HEK293 (cell line): ENCODE results near the gene MAP3K14.
A peak's percentile ranks its signal among the peaks of the same experiment; 100 is the strongest.

Source experiments
- CTCF ChIA-PET: fragments of 350-600 bp; formaldehyde crosslinking; extraction: SDS; loops from one replicate; lab custom pipeline; 2021; ENCODE audit warnings: antibody characterized with exemption; lab: Yijun Ruan, JAX
- POLR2A ChIA-PET: fragments of 300-600 bp; formaldehyde crosslinking; extraction: SDS; loops from one replicate; lab custom pipeline; 2020; ENCODE audit warnings: antibody characterized with exemption, inconsistent platforms; lab: Yijun Ruan, JAX
- H3K27ac ChIP-seq: fragments of 200-500 bp; sonication (Bioruptor generic); 2 replicates; pipeline ENCODE4 v1.5.1; 2014; ENCODE audit warnings: low read depth, low read length, control low read depth, inconsistent platforms; ENCODE audit errors: extremely low read depth
- H3K36me3 ChIP-seq, 2 experiments: fragments of 200-500 bp in 1 of 2; sonication (Bioruptor generic) in 1 of 2; 1 replicate in 1 of 2; 2 replicates in 1 of 2; pipeline ENCODE4 v1.5.1; 2014 to 2017; ENCODE audit warnings: inconsistent platforms in 2 of 2, low read length in 2 of 2; ENCODE audit not compliant: control insufficient read depth in 2 of 2, insufficient read depth in 1 of 2
- H3K4me1 ChIP-seq: fragments of 200-500 bp; sonication (Bioruptor generic); 2 replicates; pipeline ENCODE4 v1.5.1; 2014; ENCODE audit warnings: mild to moderate bottlenecking, low read length, inconsistent platforms; ENCODE audit not compliant: control insufficient read depth, insufficient read depth
- H3K4me3 ChIP-seq: 2 replicates; pipeline ENCODE4 v1.5.1; 2011; ENCODE audit warnings: low read depth, mild to moderate bottlenecking, control low read depth, low read length, moderate library complexity
- H3K9me3 ChIP-seq: fragments of 200-500 bp; sonication (Bioruptor generic); 2 replicates; pipeline ENCODE4 v1.5.1; 2014; ENCODE audit warnings: low read depth, low read length, inconsistent platforms; ENCODE audit not compliant: control insufficient read depth, insufficient read depth
- GLIS1 ChIP-seq: fragments of 450-650 bp; formaldehyde crosslinking; IDR thresholded peaks from 2 replicates; pipeline ENCODE4 v1.5.1; 2016; ENCODE audit warnings: missing biosample characterization, missing genetic modification characterization
- PRDM1 ChIP-seq: fragments of 450-650 bp; formaldehyde crosslinking; IDR thresholded peaks from 2 replicates; pipeline ENCODE4; 2016; ENCODE audit warnings: missing biosample characterization, missing genetic modification characterization
- TCF7L2 ChIP-seq: IDR thresholded peaks from 2 replicates; pipeline ENCODE4 v1.6.1; 2011; ENCODE audit warnings: low read depth, mild to moderate bottlenecking, inconsistent platforms, low read length, moderate library complexity, borderline replicate concordance
- ZBTB17 ChIP-seq: fragments of 450-650 bp; formaldehyde crosslinking; IDR thresholded peaks from 2 replicates; pipeline ENCODE4 v1.5.1; 2016; ENCODE audit warnings: missing biosample characterization, missing genetic modification characterization
- ZBTB20 ChIP-seq: fragments of 450-650 bp; formaldehyde crosslinking; IDR thresholded peaks from 2 replicates; pipeline ENCODE4 v1.5.1; 2016; ENCODE audit warnings: missing biosample characterization, missing genetic modification characterization
- ZBTB21 ChIP-seq: fragments of 450-650 bp; formaldehyde crosslinking; IDR thresholded peaks from 2 replicates; pipeline ENCODE4 v1.5.1; 2017; ENCODE audit warnings: missing biosample characterization, missing genetic modification characterization
- ZBTB48 ChIP-seq: fragments of 450-650 bp; formaldehyde crosslinking; IDR thresholded peaks from 2 replicates; pipeline ENCODE4 v1.5.1; 2016; ENCODE audit warnings: missing biosample characterization, missing genetic modification characterization
- ZBTB8A ChIP-seq: fragments of 450-650 bp; formaldehyde crosslinking; IDR thresholded peaks from 2 replicates; pipeline ENCODE4 v1.5.1; 2016; ENCODE audit warnings: missing biosample characterization, missing genetic modification characterization
- ZNF114 ChIP-seq: fragments of 450-650 bp; formaldehyde crosslinking; IDR thresholded peaks from 2 replicates; pipeline ENCODE4 v1.5.0; 2017; ENCODE audit warnings: missing biosample characterization, missing genetic modification characterization
- ZNF132 ChIP-seq: fragments of 450-650 bp; formaldehyde crosslinking; IDR thresholded peaks from 2 replicates; pipeline ENCODE4 v1.5.1; 2017; ENCODE audit warnings: missing biosample characterization, missing genetic modification characterization, borderline replicate concordance
- ZNF133 ChIP-seq: fragments of 450-650 bp; formaldehyde crosslinking; IDR thresholded peaks from 2 replicates; pipeline ENCODE4 v1.5.1; 2016; ENCODE audit warnings: missing biosample characterization, missing genetic modification characterization
- ZNF155 ChIP-seq: fragments of 450-650 bp; formaldehyde crosslinking; IDR thresholded peaks from 2 replicates; pipeline ENCODE4 v1.5.1; 2016; ENCODE audit warnings: missing biosample characterization, missing genetic modification characterization
- ZNF169 ChIP-seq: fragments of 450-650 bp; formaldehyde crosslinking; IDR thresholded peaks from 2 replicates; pipeline ENCODE4 v1.5.1; 2016; ENCODE audit warnings: missing biosample characterization, missing genetic modification characterization
- ZNF19 ChIP-seq: fragments of 450-650 bp; formaldehyde crosslinking; IDR thresholded peaks from 2 replicates; pipeline ENCODE4; 2016; ENCODE audit warnings: missing biosample characterization, missing genetic modification characterization, low read depth
- ZNF2 ChIP-seq: fragments of 450-650 bp; formaldehyde crosslinking; IDR thresholded peaks from 2 replicates; pipeline ENCODE4 v1.5.1; 2016; ENCODE audit warnings: missing biosample characterization, missing genetic modification characterization
- ZNF24 ChIP-seq: fragments of 450-650 bp; formaldehyde crosslinking; IDR thresholded peaks from 2 replicates; pipeline ENCODE4 v1.5.1; 2016; ENCODE audit warnings: missing biosample characterization, missing genetic modification characterization
- ZNF341 ChIP-seq: fragments of 450-650 bp; formaldehyde crosslinking; IDR thresholded peaks from 2 replicates; pipeline ENCODE4; 2016; ENCODE audit warnings: low read depth, missing biosample characterization, missing genetic modification characterization
- ZNF416 ChIP-seq: fragments of 450-650 bp; formaldehyde crosslinking; IDR thresholded peaks from 2 replicates; pipeline ENCODE4 v1.5.1; 2016; ENCODE audit warnings: missing biosample characterization, missing genetic modification characterization
- ZNF514 ChIP-seq: fragments of 450-650 bp; formaldehyde crosslinking; IDR thresholded peaks from 2 replicates; pipeline ENCODE4 v1.5.1; 2016; ENCODE audit warnings: missing biosample characterization, missing genetic modification characterization
- ZNF596 ChIP-seq: fragments of 450-650 bp; IDR thresholded peaks from 2 replicates; pipeline ENCODE4 v1.5.0; 2018; ENCODE audit warnings: missing biosample characterization, mild to moderate bottlenecking, missing genetic modification characterization, moderate library complexity
- ZNF621 ChIP-seq: fragments of 450-650 bp; formaldehyde crosslinking; IDR thresholded peaks from 2 replicates; pipeline ENCODE4 v1.5.1; 2017; ENCODE audit warnings: missing biosample characterization, missing genetic modification characterization
- ZNF660 ChIP-seq: fragments of 450-650 bp; IDR thresholded peaks from 2 replicates; pipeline ENCODE4 v1.5.1; 2018; ENCODE audit warnings: missing biosample characterization, mild to moderate bottlenecking, missing genetic modification characterization
- ZNF701 ChIP-seq: fragments of 450-650 bp; formaldehyde crosslinking; IDR thresholded peaks from 2 replicates; pipeline ENCODE4 v1.5.1; 2016; ENCODE audit warnings: missing biosample characterization, missing genetic modification characterization
- ZNF785 ChIP-seq: fragments of 450-650 bp; formaldehyde crosslinking; IDR thresholded peaks from 2 replicates; pipeline ENCODE4 v1.5.1; 2016; ENCODE audit warnings: missing biosample characterization, missing genetic modification characterization
- ZSCAN16 ChIP-seq: fragments of 450-650 bp; formaldehyde crosslinking; IDR thresholded peaks from 2 replicates; pipeline ENCODE4 v1.5.1; 2016; ENCODE audit warnings: missing biosample characterization, missing genetic modification characterization
- ZXDB ChIP-seq: fragments of 450-650 bp; formaldehyde crosslinking; IDR thresholded peaks from 2 replicates; pipeline ENCODE4 v1.5.1; 2016; ENCODE audit warnings: missing biosample characterization, missing genetic modification characterization
- TF ChIP-seq, protein P1 (sequence below): fragments of 450-650 bp; formaldehyde crosslinking; IDR thresholded peaks from 2 replicates; pipeline ENCODE4 v1.5.1; 2016; ENCODE audit warnings: missing biosample characterization, missing genetic modification characterization
- TF ChIP-seq, protein P2 (sequence below): fragments of 450-650 bp; formaldehyde crosslinking; IDR thresholded peaks from 2 replicates; pipeline ENCODE4 v1.5.1; 2016; ENCODE audit warnings: missing biosample characterization, missing genetic modification characterization
- TF ChIP-seq, protein P3 (sequence below): fragments of 450-650 bp; formaldehyde crosslinking; IDR thresholded peaks from 2 replicates; pipeline ENCODE4 v1.5.1; 2016; ENCODE audit warnings: missing biosample characterization, missing genetic modification characterization
- TF ChIP-seq, protein P4 (sequence below): fragments of 450-650 bp; formaldehyde crosslinking; IDR thresholded peaks from 2 replicates; pipeline ENCODE4 v1.5.1; 2016; ENCODE audit warnings: missing biosample characterization, missing genetic modification characterization

Gene MAP3K14

DNA sequence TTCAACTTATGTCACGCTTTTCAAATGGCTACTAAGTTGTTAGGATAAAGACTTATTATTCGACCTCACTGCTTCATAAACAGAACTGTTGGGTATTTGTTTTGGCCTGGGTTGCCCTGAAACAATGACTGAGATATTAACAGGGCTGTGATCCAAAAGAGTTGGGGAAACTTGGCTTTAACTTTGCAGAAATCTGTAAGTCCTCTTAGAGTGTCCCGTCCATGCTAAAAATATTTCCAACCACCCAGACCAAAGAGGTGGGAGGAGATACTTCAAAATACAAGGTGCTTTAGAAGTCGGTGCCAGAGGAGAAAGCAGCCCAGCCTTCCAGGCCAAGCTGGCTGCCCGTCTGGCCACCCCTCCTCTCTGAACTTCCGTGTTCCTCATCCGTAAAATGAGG lies 38.8 kb downstream of the MAP3K14 start:
- ChIA-PET CTCF (interaction anchor here (0.6 to 12.0 kb wide), 35 partner anchors 9 to 593 kb away, joined by 3 to 357 read pairs (median 7); partner anchors contain the start of genes ACBD4, FMNL1 and MAP3K14), POLR2A (interaction anchor here (0.6 to 2.7 kb wide), 12 partner anchors 8 to 154 kb away, joined by 3 to 17 read pairs (median 4); partner anchors contain the start of genes HEXIM2 and MAP3K14)
- H3K4me3 ChIP-seq, result no peak overlapping the region
- TF ChIP-seq ZNF155, result no peak
- no peak for TF ChIP-seq ZNF785 (tag by site-specific recombination)
- no peak for TF ChIP-seq ZBTB20 (tag by site-specific recombination)
- TF ChIP-seq ZNF133 (tag by site-specific recombination), result no peak
- TF ChIP-seq, protein P1, sequence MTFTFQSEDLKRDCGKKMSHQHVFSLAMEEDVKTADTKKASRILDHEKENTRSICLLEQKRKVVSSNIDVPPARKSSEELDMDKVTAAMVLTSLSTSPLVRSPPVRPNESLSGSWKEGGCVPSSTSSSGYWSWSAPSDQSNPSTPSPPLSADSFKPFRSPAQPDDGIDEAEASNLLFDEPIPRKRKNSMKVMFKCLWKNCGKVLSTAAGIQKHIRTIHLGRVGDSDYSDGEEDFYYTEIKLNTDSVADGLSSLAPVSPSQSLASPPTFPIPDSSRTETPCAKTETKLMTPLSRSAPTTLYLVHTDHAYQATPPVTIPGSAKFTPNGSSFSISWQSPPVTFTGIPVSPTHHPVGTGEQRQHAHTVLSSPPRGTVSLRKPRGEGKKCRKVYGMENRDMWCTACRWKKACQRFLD (tag by site-specific recombination), result no peak
- TF ChIP-seq, protein P2, sequence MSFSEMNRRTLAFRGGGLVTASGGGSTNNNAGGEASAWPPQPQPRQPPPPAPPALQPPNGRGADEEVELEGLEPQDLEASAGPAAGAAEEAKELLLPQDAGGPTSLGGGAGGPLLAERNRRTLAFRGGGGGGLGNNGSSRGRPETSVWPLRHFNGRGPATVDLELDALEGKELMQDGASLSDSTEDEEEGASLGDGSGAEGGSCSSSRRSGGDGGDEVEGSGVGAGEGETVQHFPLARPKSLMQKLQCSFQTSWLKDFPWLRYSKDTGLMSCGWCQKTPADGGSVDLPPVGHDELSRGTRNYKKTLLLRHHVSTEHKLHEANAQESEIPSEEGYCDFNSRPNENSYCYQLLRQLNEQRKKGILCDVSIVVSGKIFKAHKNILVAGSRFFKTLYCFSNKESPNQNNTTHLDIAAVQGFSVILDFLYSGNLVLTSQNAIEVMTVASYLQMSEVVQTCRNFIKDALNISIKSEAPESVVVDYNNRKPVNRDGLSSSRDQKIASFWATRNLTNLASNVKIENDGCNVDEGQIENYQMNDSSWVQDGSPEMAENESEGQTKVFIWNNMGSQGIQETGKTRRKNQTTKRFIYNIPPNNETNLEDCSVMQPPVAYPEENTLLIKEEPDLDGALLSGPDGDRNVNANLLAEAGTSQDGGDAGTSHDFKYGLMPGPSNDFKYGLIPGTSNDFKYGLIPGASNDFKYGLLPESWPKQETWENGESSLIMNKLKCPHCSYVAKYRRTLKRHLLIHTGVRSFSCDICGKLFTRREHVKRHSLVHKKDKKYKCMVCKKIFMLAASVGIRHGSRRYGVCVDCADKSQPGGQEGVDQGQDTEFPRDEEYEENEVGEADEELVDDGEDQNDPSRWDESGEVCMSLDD (tag by site-specific recombination), result no peak
- H3K36me3 ChIP-seq, result peaks cover 9 to 28% of the 10 kb centered on the region in 2 experiments; a peak in 2 of 3 replicates
- no peaks in the 10 kb centered on the region for H3K9me3 ChIP-seq
- no peak overlapping the region for H3K27ac ChIP-seq
- peaks cover 5% of the 10 kb centered on the region for H3K4me1 ChIP-seq

DNA sequence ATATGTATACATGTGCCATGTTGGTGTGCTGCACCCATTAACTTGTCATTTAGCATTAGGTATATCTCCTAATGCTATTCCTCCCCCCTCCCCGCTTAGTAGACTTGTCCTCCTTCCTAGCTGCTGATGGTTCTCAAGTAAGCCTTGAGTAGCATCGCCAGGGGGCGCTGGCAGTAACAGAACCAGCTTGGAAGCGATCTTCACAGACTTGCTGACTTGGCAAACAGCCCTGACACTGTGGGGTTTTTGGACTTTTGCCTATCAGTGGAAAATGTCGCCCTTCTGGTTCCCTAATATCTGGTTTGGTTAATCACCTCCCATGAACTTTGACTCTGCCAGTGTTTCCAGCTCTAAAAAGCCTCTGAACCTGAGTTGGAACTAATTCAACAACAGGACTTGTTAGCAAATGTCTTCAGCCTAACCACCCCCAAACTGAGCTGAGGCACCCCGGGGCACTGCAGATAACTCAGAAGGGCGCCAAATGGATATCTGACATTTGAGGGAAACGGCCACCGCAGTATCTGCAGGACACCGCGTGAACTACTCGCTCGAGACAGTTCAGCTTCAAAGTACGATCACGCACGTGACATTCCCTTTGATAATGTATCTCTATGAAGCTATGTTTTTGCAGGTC lies 39.5 kb downstream of the MAP3K14 start:
- H3K4me1 ChIP-seq, result peaks cover 5% of the 10 kb centered on the region
- CTCF ChIA-PET, result interaction anchor here (0.5 to 12.0 kb wide), 46 partner anchors 8 to 571 kb away, joined by 3 to 357 read pairs (median 6); partner anchors contain the start of genes ACBD4, FMNL1, HEXIM2 and MAP3K14
- H3K9me3 ChIP-seq, result no peaks in the 10 kb centered on the region
- H3K4me3 ChIP-seq, result no peak overlapping the region
- H3K27ac ChIP-seq, result no peak overlapping the region
- POLR2A ChIA-PET, result interaction anchor here (0.7 to 2.7 kb wide), 15 partner anchors 9 to 148 kb away, joined by 3 to 17 read pairs (median 4); partner anchors contain the start of genes HEXIM1, HEXIM2 and MAP3K14
- H3K36me3 ChIP-seq, result peaks cover 7 to 24% of the 10 kb centered on the region in 2 experiments; a peak in 2 of 3 replicates
- no peak for TF ChIP-seq ZNF596 (tag by site-specific recombination)
- TF ChIP-seq TCF7L2, result no peak
- peak; percentile 56 for TF ChIP-seq GLIS1 (tag by site-specific recombination)
- no peak for TF ChIP-seq ZSCAN16 (tag by site-specific recombination)
- no peak for TF ChIP-seq ZNF514 (tag by site-specific recombination)
- TF ChIP-seq, protein P3, sequence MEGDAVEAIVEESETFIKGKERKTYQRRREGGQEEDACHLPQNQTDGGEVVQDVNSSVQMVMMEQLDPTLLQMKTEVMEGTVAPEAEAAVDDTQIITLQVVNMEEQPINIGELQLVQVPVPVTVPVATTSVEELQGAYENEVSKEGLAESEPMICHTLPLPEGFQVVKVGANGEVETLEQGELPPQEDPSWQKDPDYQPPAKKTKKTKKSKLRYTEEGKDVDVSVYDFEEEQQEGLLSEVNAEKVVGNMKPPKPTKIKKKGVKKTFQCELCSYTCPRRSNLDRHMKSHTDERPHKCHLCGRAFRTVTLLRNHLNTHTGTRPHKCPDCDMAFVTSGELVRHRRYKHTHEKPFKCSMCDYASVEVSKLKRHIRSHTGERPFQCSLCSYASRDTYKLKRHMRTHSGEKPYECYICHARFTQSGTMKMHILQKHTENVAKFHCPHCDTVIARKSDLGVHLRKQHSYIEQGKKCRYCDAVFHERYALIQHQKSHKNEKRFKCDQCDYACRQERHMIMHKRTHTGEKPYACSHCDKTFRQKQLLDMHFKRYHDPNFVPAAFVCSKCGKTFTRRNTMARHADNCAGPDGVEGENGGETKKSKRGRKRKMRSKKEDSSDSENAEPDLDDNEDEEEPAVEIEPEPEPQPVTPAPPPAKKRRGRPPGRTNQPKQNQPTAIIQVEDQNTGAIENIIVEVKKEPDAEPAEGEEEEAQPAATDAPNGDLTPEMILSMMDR (tag by site-specific recombination), result peak; percentile 55
- peak; percentile 80 for TF ChIP-seq ZNF2 (tag by site-specific recombination)
- TF ChIP-seq ZNF169 (tag by site-specific recombination), result no peak
- TF ChIP-seq ZNF621 (tag by site-specific recombination), result no peak
- TF ChIP-seq ZNF660 (tag by site-specific recombination), result peak; percentile 94; the same call in 1 of the 2 replicates
- peak; percentile 75; the same call in 1 of the 2 replicates for TF ChIP-seq ZBTB17 (tag by site-specific recombination)
- TF ChIP-seq PRDM1 (tag by site-specific recombination), result no peak
- TF ChIP-seq ZXDB, result peak; percentile 25; the same call in 1 of the 2 replicates
- TF ChIP-seq ZNF701 (tag by site-specific recombination), result no peak
- TF ChIP-seq, protein P4, sequence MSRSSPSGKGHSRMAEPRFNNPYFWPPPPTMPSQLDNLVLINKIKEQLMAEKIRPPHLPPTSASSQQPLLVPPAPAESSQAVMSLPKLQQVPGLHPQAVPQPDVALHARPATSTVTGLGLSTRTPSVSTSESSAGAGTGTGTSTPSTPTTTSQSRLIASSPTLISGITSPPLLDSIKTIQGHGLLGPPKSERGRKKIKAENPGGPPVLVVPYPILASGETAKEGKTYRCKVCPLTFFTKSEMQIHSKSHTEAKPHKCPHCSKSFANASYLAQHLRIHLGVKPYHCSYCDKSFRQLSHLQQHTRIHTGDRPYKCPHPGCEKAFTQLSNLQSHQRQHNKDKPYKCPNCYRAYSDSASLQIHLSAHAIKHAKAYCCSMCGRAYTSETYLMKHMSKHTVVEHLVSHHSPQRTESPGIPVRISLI (tag by site-specific recombination), result no peak
- no peak for TF ChIP-seq ZNF114 (tag by site-specific recombination)
- TF ChIP-seq ZBTB21 (tag by site-specific recombination), result peak; percentile 16; the same call in 1 of the 2 replicates
- 0 out of 2 replicates have a peak, but pooled peaks have one; percentile 19 for TF ChIP-seq ZBTB48 (tag by site-specific recombination)
- no peak for TF ChIP-seq ZNF132 (tag by site-specific recombination)
- peak; percentile 66 for TF ChIP-seq ZBTB8A (tag by site-specific recombination)
- TF ChIP-seq ZNF341 (tag by site-specific recombination), result peak; percentile 81
- no peak for TF ChIP-seq ZNF416 (tag by site-specific recombination)
- TF ChIP-seq ZNF24 (tag by site-specific recombination), result peak; percentile 34; the same call in 1 of the 2 replicates
- TF ChIP-seq ZNF19 (tag by site-specific recombination), result no peak
